HepG2 (cell line): ENCODE results near the gene ZNF17. TPM values are rescaled to one million over a fixed set of nuclear protein-coding genes. Genes with fewer than 3 reads are reported as not detected.
A peak's percentile ranks its signal among the peaks of the same experiment; 100 is the strongest.

Experiments
- ADNP ChIP-seq: sonication (generic); formaldehyde crosslinking; IDR thresholded peaks from 2 replicates; pipeline ENCODE4 v1.4.0; 2020; ENCODE audit warnings: missing genetic modification reagents
- CBX2 ChIP-seq, 2 experiments: fragments of 200-600 bp in 1 of 2; sonication (generic); formaldehyde crosslinking in 1 of 2; IDR thresholded peaks; 2 replicates each; pipeline versions ENCODE4 v1.7.0 to v1.8.1; 2018 to 2022; ENCODE audit warnings: low read depth in 2 of 2, low read length in 1 of 2, mild to moderate bottlenecking in 1 of 2, missing genetic modification reagents in 1 of 2
- KLF6 ChIP-seq: IDR thresholded peaks from 2 replicates; pipeline ENCODE4 v1.8.0; 2016; ENCODE audit warnings: missing biosample characterization, missing genetic modification reagents
- MTERF4 ChIP-seq: sonication (generic); formaldehyde crosslinking; IDR thresholded peaks from 2 replicates; pipeline ENCODE4 v1.8.0; 2023; ENCODE audit warnings: mild to moderate bottlenecking, missing genetic modification reagents
- NR2C2 ChIP-seq: sonication (generic); formaldehyde crosslinking; IDR thresholded peaks from 2 replicates; pipeline ENCODE4 v1.4.0; 2020; ENCODE audit warnings: missing genetic modification reagents, mild to moderate bottlenecking, moderate library complexity, borderline replicate concordance
- PBX3 ChIP-seq: sonication (generic); formaldehyde crosslinking; IDR thresholded peaks from 2 replicates; pipeline ENCODE4 v1.8.1; 2023; ENCODE audit warnings: missing genetic modification reagents, inconsistent platforms, borderline replicate concordance
- POLR2G ChIP-seq: fragments of 200-400 bp; formaldehyde crosslinking; IDR thresholded peaks from 2 replicates; pipeline ENCODE4 v1.6.1; 2018; ENCODE audit warnings: mild to moderate bottlenecking, low read depth, low read length, moderate library complexity
- RAD51 ChIP-seq: fragments of 450-650 bp; IDR thresholded peaks from 2 replicates; pipeline ENCODE4 v1.6.1; 2016; ENCODE audit warnings: borderline replicate concordance
- TGIF2 ChIP-seq: IDR thresholded peaks from 2 replicates; pipeline ENCODE4 v1.6.1; 2016; ENCODE audit warnings: control low read depth, missing compliant biosample characterization
- THAP9 ChIP-seq: sonication (generic); formaldehyde crosslinking; IDR thresholded peaks from 2 replicates; pipeline ENCODE4; 2020; ENCODE audit warnings: missing genetic modification reagents, mild to moderate bottlenecking, borderline replicate concordance
- ZFP91 ChIP-seq: sonication (generic); formaldehyde crosslinking; IDR thresholded peaks from 2 replicates; pipeline ENCODE4 v1.9.0; 2022; ENCODE audit warnings: missing genetic modification reagents, mild to moderate bottlenecking, borderline replicate concordance
- ZIK1 ChIP-seq: sonication (generic); formaldehyde crosslinking; IDR thresholded peaks from 2 replicates; pipeline ENCODE4 v1.5.0; 2020; ENCODE audit warnings: mild to moderate bottlenecking, low read depth, missing genetic modification reagents, borderline replicate concordance
- ZNF225 ChIP-seq: sonication (generic); formaldehyde crosslinking; IDR thresholded peaks from 2 replicates; pipeline ENCODE4 v1.4.0; 2020; ENCODE audit warnings: mild to moderate bottlenecking, missing genetic modification reagents
- ZNF232 ChIP-seq: sonication (generic); formaldehyde crosslinking; IDR thresholded peaks from 2 replicates; pipeline ENCODE4 v1.4.0; 2020; ENCODE audit warnings: missing genetic modification reagents, borderline replicate concordance
- ZNF251 ChIP-seq: sonication (generic); formaldehyde crosslinking; IDR thresholded peaks from 2 replicates; pipeline ENCODE4 v1.9.0; 2021; ENCODE audit warnings: mild to moderate bottlenecking, missing genetic modification reagents
- ZNF282 ChIP-seq: fragments of 450-650 bp; IDR thresholded peaks from 2 replicates; pipeline ENCODE4 v1.6.1; 2018; ENCODE audit not compliant: partially characterized antibody
- ZNF451 ChIP-seq: sonication (generic); formaldehyde crosslinking; IDR thresholded peaks from 2 replicates; pipeline ENCODE4 v1.5.0; 2020; ENCODE audit warnings: mild to moderate bottlenecking, missing genetic modification reagents
- ZNF563 ChIP-seq: sonication (generic); formaldehyde crosslinking; IDR thresholded peaks from 2 replicates; pipeline ENCODE4 v1.8.0; 2022; ENCODE audit warnings: mild to moderate bottlenecking, moderate library complexity, missing genetic modification reagents
- ZNF569 ChIP-seq: sonication (generic); formaldehyde crosslinking; IDR thresholded peaks from 2 replicates; pipeline ENCODE4 v1.5.0; 2020; ENCODE audit warnings: mild to moderate bottlenecking, missing genetic modification reagents, moderate library complexity, borderline replicate concordance
- ZNF670 ChIP-seq: sonication (generic); formaldehyde crosslinking; IDR thresholded peaks from 2 replicates; pipeline ENCODE4 v1.8.0; 2022; ENCODE audit warnings: mild to moderate bottlenecking, missing genetic modification reagents, borderline replicate concordance
- ZNF772 ChIP-seq: sonication (generic); formaldehyde crosslinking; IDR thresholded peaks from 2 replicates; pipeline ENCODE4 v1.5.0; 2020; ENCODE audit warnings: mild to moderate bottlenecking, missing genetic modification reagents
- ZSCAN12 ChIP-seq: sonication (generic); formaldehyde crosslinking; IDR thresholded peaks from 2 replicates; pipeline ENCODE4 v1.9.0; 2021; ENCODE audit warnings: mild to moderate bottlenecking, missing genetic modification reagents
- polyA plus RNA-seq, 8 experiments: library from polyadenylated mRNA; depleted of rRNA in 3 of 8; stranded (reverse) in 7 of 8; unstranded in 1 of 8; fragments of >200 nt; fragmentation: Illumina TruSeq in 4 of 8; extraction: Trizol in 4 of 8; gene quantifications; 2 replicates each; pipeline versions ENCODE4 v1.2.1 to v1.2.3, GENCODE V29; 2011 to 2016; ENCODE audit warnings: low read depth in 4 of 8, missing spikeins in 1 of 8, mixed read lengths in 1 of 8; ENCODE audit not compliant: insufficient read depth in 1 of 8
- total RNA-seq, 5 experiments: library from RNA; depleted of rRNA; stranded (reverse); fragments of >200 nt; fragmentation: Illumina TruSeq; extraction: Trizol; gene quantifications; 2 replicates each; pipeline ENCODE4 v1.2.3, GENCODE V29; 2016; ENCODE audit warnings: low read depth in 1 of 5

ZNF17 gene
- total and polyA plus RNA-seq, 2 of the 13 experiments (the other 11 are each of a cell fraction or from before 2014, with no cell fraction given), result 3.7 to 10.1 TPM

GRCh38 chr19:57362997-57363687 lies 47.8 kb upstream of the ZNF17 start, which contains the start of the genes TRAPPC2B and ZNF547 (continued):
- TF ChIP-seq ZFP91 (CRISPR knock-in tag) (peak; percentile 99), CBX2 (IDR thresholded peaks at IDR 0.05; ENCODE audit: low read depth, low read length) (no peak), CBX2 (CRISPR knock-in tag; IDR thresholded peaks at IDR 0.05; ENCODE audit: low read depth) (no peak), NR2C2 (CRISPR knock-in tag) (peak; percentile 87), RAD51 (no peak), TGIF2 (CRISPR knock-in tag) (0 out of 2 replicates have a peak, but pooled peaks have one; percentile 6), ADNP (CRISPR knock-in tag) (no peak), ZNF251 (CRISPR knock-in tag) (no peak), ZNF225 (CRISPR knock-in tag) (no peak), ZNF772 (peak; percentile 80), THAP9 (CRISPR knock-in tag) (peak; percentile 89), KLF6 (CRISPR knock-in tag) (peak; percentile 31; the same call in 1 of the 2 replicates), MTERF4 (CRISPR knock-in tag) (no peak), ZNF670 (CRISPR knock-in tag) (no peak), ZNF282 (no peak), ZIK1 (CRISPR knock-in tag) (0 out of 2 replicates have a peak, but pooled peaks have one; percentile 50), PBX3 (CRISPR knock-in tag) (no peak), ZNF569 (no peak), ZNF232 (CRISPR knock-in tag) (no peak), ZNF563 (CRISPR knock-in tag) (no peak), ZSCAN12 (CRISPR knock-in tag) (no peak), ZNF451 (CRISPR knock-in tag) (0 out of 2 replicates have a peak, but pooled peaks have one; percentile 3), POLR2G (peak; percentile 85)
